Cardiac ventricle fibroblast (primary cell): ENCODE results near the gene TAF1. TPM values are rescaled to one million over a fixed set of nuclear protein-coding genes. Genes with fewer than 3 reads are reported as not detected.

Experiments used
- total RNA-seq: library from RNA; depleted of rRNA; stranded (reverse); fragments of >200 nt; gene quantifications from 2 replicates; pipeline ENCODE4 v1.2.3, GENCODE V29; 2015

Gene TAF1
- 23.0 and 31.0 TPM in 2 replicates for total RNA-seq

GRCh38 chrX:71365875-71366673 is at the start of gene TAF1:
Gene TAF1, plus strand, starts transcription at chrX:71366357. Its CDS starts 18 bp downstream, at chrX:71366375.

Other genes starting within 250 kb of the TAF1 start
- 24.5 and 27.3 TPM in 2 replicates for gene MED12, start 247.8 kb upstream of the TAF1 start, total RNA-seq
- gene NLGN3, start 221.5 kb upstream of the TAF1 start, total RNA-seq: 0.10 and 0.44 TPM in 2 replicates
- gene GJB1, start 143.1 kb upstream of the TAF1 start, total RNA-seq: not detected in 2 replicates
- 11.9 and 17.7 TPM in 2 replicates for gene ZMYM3, start 112.2 kb upstream of the TAF1 start, total RNA-seq
- 220 and 236 TPM in 2 replicates for gene NONO, start 82.7 kb upstream of the TAF1 start, total RNA-seq
- 0.24 TPM in 1 of 2 replicates, not detected in the other for gene ITGB1BP2, start 64.6 kb upstream of the TAF1 start, total RNA-seq
- gene OGT, start 166.7 kb downstream of the TAF1 start, total RNA-seq: 86.2 and 90.9 TPM in 2 replicates
- 0.69 and 5.6 TPM in 2 replicates for gene GCNA, start 212.1 kb downstream of the TAF1 start, total RNA-seq